Activated naive CD8-positive, alpha-beta T cell treated with anti-CD3 and anti-CD28 coated beads, Interleukin-2, amount 10 ng/mL, durations not matched to agents 7 days and 5 days (primary cell): ENCODE results near the gene NEDD4L. TPM values are rescaled to one million over a fixed set of nuclear protein-coding genes. Genes with fewer than 3 reads are reported as not detected.
"Not testable (repeated sequence)": the region's sequence is repeated elsewhere in the genome, so short reads cannot be mapped to it uniquely, and the experiment has no call there.

Source experiments
- ATAC-seq: fragments of 150-1000 bp; cut with Tn5 transposase; one replicate; pipeline ENCODE4 v1.10.0; 2021; ENCODE audit warnings: low read depth, moderate library complexity
- POLR2A ChIA-PET: fragments of 350-600 bp; sonication (Branson Sonifier 250); formaldehyde crosslinking; loops from one replicate; lab custom pipeline; 2021; ENCODE audit warnings: antibody characterized with exemption; lab: Charles Lee
- DNase-seq: peaks from one replicate; pipeline ENCODE4 v3.0.0; 2021
- H3K27ac Mint-ChIP-seq: one replicate; pipeline ENCODE4 v1.8.0; 2022; ENCODE audit warnings: mild to moderate bottlenecking, mixed read lengths
- H3K27me3 Mint-ChIP-seq: one replicate; pipeline ENCODE4 v1.8.0; 2022; ENCODE audit warnings: mild to moderate bottlenecking, moderate library complexity, mixed read lengths
- H3K36me3 Mint-ChIP-seq: one replicate; pipeline ENCODE4 v1.8.0; 2021; ENCODE audit warnings: mild to moderate bottlenecking, mixed read lengths
- H3K4me1 Mint-ChIP-seq: one replicate; pipeline ENCODE4 v1.8.0; 2021; ENCODE audit warnings: mixed read lengths
- H3K4me3 Mint-ChIP-seq: one replicate; pipeline ENCODE4 v1.8.0; 2022; ENCODE audit warnings: mild to moderate bottlenecking, moderate library complexity, mixed read lengths
- H3K9me3 Mint-ChIP-seq: one replicate; pipeline ENCODE4 v1.8.0; 2021; ENCODE audit warnings: mixed read lengths
- microRNA-seq: library from miRNA; unstranded; fragments of <30 nt; microRNA quantifications from one replicate; pipeline ENCODE4 v1.2.0, GENCODE V29; 2022
- total RNA-seq, 2 experiments: library from RNA; stranded (reverse); gene quantifications; one replicate each; pipeline ENCODE4 v1.2.3, GENCODE V29; 2021

NEDD4L gene
- total RNA-seq, 2 experiments from 2014 or later, result 4.4 to 7.4 TPM

GRCh38 chr18:58431215-58431614 is 387.2 kb downstream of the NEDD4L start:
- no peak overlapping the region for H3K4me3 Mint-ChIP-seq
- H3K4me1 Mint-ChIP-seq, result no peaks in the 10 kb centered on the region
- H3K27me3 Mint-ChIP-seq, result peaks cover 4% of the 10 kb centered on the region
- POLR2A ChIA-PET, result no interaction called here
- peaks cover 2% of the 10 kb centered on the region for H3K36me3 Mint-ChIP-seq
- no peaks in the 10 kb centered on the region for H3K9me3 Mint-ChIP-seq
- no peak for ATAC-seq
- H3K27ac Mint-ChIP-seq, result no peak overlapping the region
- DNase-seq, result no peak

GRCh38 chr18:58432050-58432727 is 388.2 kb downstream of the NEDD4L start:
- no peak for ATAC-seq
- POLR2A ChIA-PET, result no interaction called here
- no peak for DNase-seq
- H3K27ac Mint-ChIP-seq, result no peak overlapping the region
- H3K36me3 Mint-ChIP-seq, result peaks cover 2% of the 10 kb centered on the region
- H3K4me1 Mint-ChIP-seq, result no peaks in the 10 kb centered on the region
- no peaks in the 10 kb centered on the region for H3K9me3 Mint-ChIP-seq
- H3K4me3 Mint-ChIP-seq, result no peak overlapping the region
- H3K27me3 Mint-ChIP-seq, result peaks cover 3% of the 10 kb centered on the region

- H3K4me3 Mint-ChIP-seq, POLR2A ChIA-PET, H3K27me3 Mint-ChIP-seq, ATAC-seq, DNase-seq, H3K36me3 Mint-ChIP-seq, H3K9me3 Mint-ChIP-seq, H3K27ac Mint-ChIP-seq: not testable (repeated sequence)
- peaks cover 10% of the 10 kb centered on the region for H3K4me1 Mint-ChIP-seq
Observed at GRCh38 chr18:58435221-58436005, 391.4 kb downstream of the NEDD4L start.

GRCh38 chr18:58438161-58438957 is 394.3 kb downstream of the NEDD4L start:
- POLR2A ChIA-PET, result no interaction called here
- Mint-ChIP-seq H3K4me1 (peaks cover 10% of the 10 kb centered on the region), H3K27ac (peak overlapping the region; percentile 89), H3K9me3 (no peaks in the 10 kb centered on the region), H3K36me3 (peaks cover 2% of the 10 kb centered on the region), H3K27me3 (peaks cover 10% of the 10 kb centered on the region), H3K4me3 (peak overlapping the region; percentile 82)
- DNase-seq (no peak), ATAC-seq (peak; percentile 71)

GRCh38 chr18:58438958-58439300 is 394.9 kb downstream of the NEDD4L start:
- Mint-ChIP-seq H3K36me3 (peaks cover 2% of the 10 kb centered on the region), H3K4me3 (peak overlapping the region; percentile 82)
- ATAC-seq, result peak; percentile 68

GRCh38 chr18:58443671-58444070 is 399.6 kb downstream of the NEDD4L start:
- no peaks in the 10 kb centered on the region for H3K36me3 Mint-ChIP-seq
- POLR2A ChIA-PET, result no interaction called here
- H3K27ac Mint-ChIP-seq, result no peak overlapping the region
- H3K4me3 Mint-ChIP-seq, result no peak overlapping the region
- H3K4me1 Mint-ChIP-seq, result peaks cover 6% of the 10 kb centered on the region
- no peak for ATAC-seq
- H3K9me3 Mint-ChIP-seq, result no peaks in the 10 kb centered on the region
- peaks cover 10% of the 10 kb centered on the region for H3K27me3 Mint-ChIP-seq
- no peak for DNase-seq

More at GRCh38 chr18:58438958-58439300, 394.9 kb downstream of the NEDD4L start:
- Mint-ChIP-seq H3K4me1 (peaks cover 10% of the 10 kb centered on the region), H3K27me3 (peaks cover 10% of the 10 kb centered on the region), H3K27ac (peak overlapping the region; percentile 89), H3K9me3 (no peaks in the 10 kb centered on the region)
- POLR2A ChIA-PET, result no interaction called here
- DNase-seq, result no peak

GRCh38 chr18:58446391-58447060 is 402.5 kb downstream of the NEDD4L start:
- H3K9me3 Mint-ChIP-seq, result no peaks in the 10 kb centered on the region
- ATAC-seq (no peak), DNase-seq (no peak)
- no peaks in the 10 kb centered on the region for H3K36me3 Mint-ChIP-seq
- H3K4me1 Mint-ChIP-seq, result no peaks in the 10 kb centered on the region
- POLR2A ChIA-PET, result no interaction called here
- H3K27ac Mint-ChIP-seq, result no peak overlapping the region
- no peak overlapping the region for H3K4me3 Mint-ChIP-seq
- peaks cover 18% of the 10 kb centered on the region for H3K27me3 Mint-ChIP-seq

- Mint-ChIP-seq H3K9me3 (no peaks in the 10 kb centered on the region), H3K4me1 (no peaks in the 10 kb centered on the region), H3K27ac (no peak overlapping the region), H3K36me3 (no peaks in the 10 kb centered on the region), H3K4me3 (no peak overlapping the region), H3K27me3 (peaks cover 14% of the 10 kb centered on the region)
- DNase-seq (no peak), ATAC-seq (no peak)
- POLR2A ChIA-PET, result no interaction called here
Observed at GRCh38 chr18:58447402-58448095, 403.5 kb downstream of the NEDD4L start.

- H3K27me3 Mint-ChIP-seq, result peaks cover 20% of the 10 kb centered on the region
- no peak overlapping the region for H3K4me3 Mint-ChIP-seq
- POLR2A ChIA-PET, result no interaction called here
- ATAC-seq, result no peak
- H3K27ac Mint-ChIP-seq, result no peak overlapping the region
- DNase-seq, result no peak
- H3K36me3 Mint-ChIP-seq, result no peaks in the 10 kb centered on the region
- H3K4me1 Mint-ChIP-seq, result no peaks in the 10 kb centered on the region
- no peaks in the 10 kb centered on the region for H3K9me3 Mint-ChIP-seq
Observed at GRCh38 chr18:58449464-58449863, 405.4 kb downstream of the NEDD4L start.

Small RNAs within 50 kb of the gene (microRNA-seq; reads per million reads assigned to microRNA genes)
- gene MIR3591, result not detected

Other genes with a start within 250 kb of the NEDD4L start
- gene ATP8B1, start 240.9 kb upstream of the NEDD4L start, total RNA-seq, result under 1 TPM in 1 of 2 experiments, not detected in 1; 0.25 TPM